COLO668 (cell line): Measurements from ENCODE around the gene SUPT6H.
A peak's percentile ranks its signal among the peaks of the same experiment; 100 is the strongest.

Source experiments
- DNase-seq: peaks from one replicate; lab custom pipeline; 2025; ENCODE audit not compliant: unreplicated experiment; lab: John Stamatoyannopoulos, UW

The SUPT6H gene

GRCh38 chr17:28661635-28662526 lies at the start of gene SUPT6H, which contains the start of gene SDF2:
SUPT6H (plus strand) TSS chr17:28662205; CDS start chr17:28673402, 11,197 bp downstream.
SDF2 (minus strand) TSS chr17:28661906; CDS start chr17:28661876, 30 bp downstream.
- peak; percentile 82 for DNase-seq

- peak; percentile 4 for DNase-seq
These were observed 49.5 kb upstream of the SUPT6H start for GRCh38 chr17:28612531-28612930.

- peak; percentile 13 for DNase-seq
These were observed 48.8 kb upstream of the SUPT6H start for GRCh38 chr17:28612936-28613872.

DNA sequence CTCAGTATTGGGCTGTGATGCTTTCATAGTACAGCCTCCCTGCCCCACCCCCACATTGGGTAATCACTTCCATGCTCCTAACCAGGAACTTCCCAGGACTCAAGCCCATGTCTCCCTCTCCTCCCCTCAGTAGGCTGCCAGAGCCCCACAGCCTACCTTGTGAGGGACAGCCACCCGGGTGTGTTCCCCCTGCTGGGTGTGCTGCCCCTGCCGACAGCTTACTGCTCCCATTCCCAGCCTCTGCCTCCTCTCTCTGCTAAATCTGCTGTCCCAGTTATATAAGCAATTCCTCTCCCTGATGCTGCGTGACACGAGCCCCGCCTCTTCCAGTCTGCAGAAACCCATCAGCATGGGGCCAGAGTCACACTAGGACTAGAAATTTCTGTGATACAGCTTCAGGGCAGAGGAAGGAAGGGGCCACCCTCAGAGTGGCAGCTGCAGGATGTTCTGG lies 48.0 kb upstream of the SUPT6H start, which contains the start of gene RSKR:
Gene RSKR, minus strand, starts transcription at position 255 of the 451 bp plus-strand sequence. Its CDS starts 24 bp downstream, at position 231.
- DNase-seq, result no peak

- no peak for DNase-seq
These were observed 46.6 kb upstream of the SUPT6H start for GRCh38 chr17:28615260-28615940.

GRCh38 chr17:28616281-28616680 lies 45.7 kb upstream of the SUPT6H start:
- no peak for DNase-seq

- no peak for DNase-seq
These were observed 43.5 kb upstream of the SUPT6H start for GRCh38 chr17:28618464-28618863.

GRCh38 chr17:28620010-28620409 lies 42.0 kb upstream of the SUPT6H start:
- DNase-seq, result no peak

GRCh38 chr17:28622186-28622585 lies 39.8 kb upstream of the SUPT6H start:
- DNase-seq, result no peak

- no peak for DNase-seq
These were observed 38.3 kb upstream of the SUPT6H start for GRCh38 chr17:28623696-28624095.

DNA sequence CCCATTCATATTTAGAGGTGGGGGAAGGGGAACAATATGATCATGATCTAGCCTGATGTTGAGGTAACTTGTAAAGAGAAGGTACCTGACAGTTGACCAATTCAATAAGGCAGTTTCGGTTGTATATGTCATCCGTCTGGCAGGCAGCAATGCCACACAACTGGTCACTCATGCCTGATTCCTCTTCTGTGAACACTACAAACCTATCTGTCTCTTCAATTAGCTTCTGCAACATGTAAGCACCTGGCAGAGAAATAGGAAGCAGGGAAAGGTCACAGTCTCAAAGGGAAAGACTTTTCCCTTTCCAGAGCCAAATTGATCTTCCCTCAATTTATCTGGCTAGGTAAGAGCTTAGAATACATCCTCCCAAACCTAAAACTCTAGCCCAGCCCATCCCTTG lies 37.9 kb upstream of the SUPT6H start:
- DNase-seq, result no peak

- no peak for DNase-seq
These were observed 35.2 kb upstream of the SUPT6H start for GRCh38 chr17:28626818-28627217.

- DNase-seq, result no peak
These were observed 27.7 kb upstream of the SUPT6H start for GRCh38 chr17:28634206-28634865.

GRCh38 chr17:28635506-28635905 lies 26.5 kb upstream of the SUPT6H start:
- DNase-seq, result no peak

DNA sequence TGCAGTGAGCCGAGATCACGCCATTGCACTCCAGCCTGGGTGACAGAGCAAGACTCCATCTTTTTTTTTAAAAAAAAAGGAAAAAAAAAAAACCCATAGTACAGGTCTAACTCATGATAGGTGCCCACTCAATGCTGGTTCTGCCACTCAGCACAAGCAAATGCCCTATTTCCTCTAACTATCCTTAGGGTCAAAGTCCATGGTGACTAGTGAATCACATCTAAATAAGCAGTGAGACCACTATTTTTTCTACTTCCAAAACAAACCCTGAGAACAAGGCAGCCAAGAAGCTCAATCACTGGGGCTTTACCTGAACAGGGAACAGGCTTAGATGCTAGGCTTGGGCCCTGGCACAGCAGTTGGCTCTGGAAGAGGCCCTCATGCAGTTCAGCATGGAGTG lies 20.4 kb upstream of the SUPT6H start:
- DNase-seq, result no peak

DNA sequence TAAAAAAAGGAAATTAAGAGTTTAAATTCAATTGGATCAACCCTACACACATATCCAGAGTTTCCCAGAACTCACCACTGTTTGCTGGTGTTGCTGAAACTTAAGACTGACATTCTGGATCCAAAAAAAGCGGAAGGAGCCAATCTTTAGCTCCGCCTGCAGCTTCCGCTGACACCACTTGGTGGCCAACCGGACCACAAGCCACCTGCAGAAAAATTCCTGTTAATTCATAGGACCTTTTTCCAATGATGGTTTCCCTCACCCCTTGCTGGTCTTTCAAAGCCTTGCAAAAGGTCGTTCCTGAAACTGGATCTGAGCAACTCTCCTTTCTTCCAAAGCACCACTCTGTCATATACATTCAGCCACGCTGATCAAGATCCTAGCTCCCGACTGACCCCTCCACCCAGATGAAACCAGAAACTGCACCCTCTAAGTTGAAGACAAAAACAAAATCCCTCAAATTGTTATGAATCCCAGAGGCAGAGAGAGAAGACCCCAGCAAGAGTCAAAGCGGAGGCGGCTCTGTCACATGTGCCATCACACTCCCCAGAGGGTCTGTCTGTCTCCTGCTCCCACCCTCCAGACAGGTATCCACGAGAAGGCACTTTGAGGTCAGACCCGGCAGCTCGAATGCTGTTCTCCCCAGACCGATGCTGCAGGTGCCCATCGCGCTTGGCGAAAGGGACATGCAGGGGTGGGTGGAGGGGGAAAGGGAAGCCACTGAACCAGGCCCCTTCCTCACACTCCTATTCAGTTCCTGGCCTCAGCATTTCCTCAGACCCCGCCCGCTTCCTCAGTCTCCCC lies 17.8 kb upstream of the SUPT6H start:
- peak; percentile 38 for DNase-seq

GRCh38 chr17:28644787-28645575 lies 17.0 kb upstream of the SUPT6H start, which contains the start of gene BLTP2:
BLTP2 (minus strand) TSS chr17:28645158; CDS start chr17:28645056, 102 bp downstream.
- DNase-seq, result peak; percentile 94

GRCh38 chr17:28645576-28645939 lies 16.4 kb upstream of the SUPT6H start:
- DNase-seq, result peak; percentile 6
